HCT116 (cell line): ENCODE data around the gene CYP4F11. TPM values are rescaled to one million over a fixed set of nuclear protein-coding genes. Genes with fewer than 3 reads are reported as not detected.
A peak's percentile ranks its signal among the peaks of the same experiment; 100 is the strongest.

Experiments
- ATAC-seq: fragments of 200-7000 bp; cut with Tn5 transposase; 2 replicates; pipeline ENCODE4 v1.9.1; 2020; ENCODE audit warnings: mild to moderate bottlenecking, moderate library complexity
- BruUV-seq: library from RNA; stranded (reverse); fragments of 400-500 nt; replicated peaks from 2 replicates; lab custom pipeline; 2021; lab: Mats Ljungman, UMichigan
- CTCF ChIA-PET: fragments of 300-600 bp; sonication (Branson Sonifier 250); formaldehyde crosslinking; loops from one replicate; lab custom pipeline; 2021; ENCODE audit warnings: antibody characterized with exemption; lab: Charles Lee
- POLR2A ChIA-PET: fragments of 300-600, 350-600 bp; sonication (Branson Sonifier 250); formaldehyde crosslinking; loops from one replicate; lab custom pipeline; 2021; ENCODE audit warnings: antibody characterized with exemption; lab: Charles Lee
- RAD21 ChIA-PET, 2 experiments: fragments of 300-600 bp; sonication (Branson Sonifier 250); formaldehyde crosslinking; loops; one replicate each; lab custom pipeline; 2023; ENCODE audit warnings: low total read pairs in 2 of 2; ENCODE audit not compliant: uncharacterized antibody in 2 of 2, unreplicated experiment in 2 of 2, low non-redundant PET in 1 of 2; lab: Charles Lee
- DNase-seq: peaks from one replicate; pipeline ENCODE4 v3.0.0-alpha.2; 2010; ENCODE audit warnings: low read depth, low spot score
- H2AFZ ChIP-seq: fragments of 200-600 bp; shearing (Covaris generic), sonication (generic); 2 replicates; pipeline ENCODE4 v1.6.1; 2017; ENCODE audit warnings: low read depth, mixed run types, mixed read lengths, antibody characterized with exemption, low read length; ENCODE audit not compliant: poor library complexity, severe bottlenecking
- H3K27ac ChIP-seq: 2 replicates; pipeline ENCODE4 v1.5.1; 2012; ENCODE audit warnings: low read depth, low read length
- H3K27me3 ChIP-seq: fragments of 200-600 bp; sonication (generic); 2 replicates; pipeline ENCODE4 v1.6.1; 2016; ENCODE audit warnings: mixed run types, low read length, mixed read lengths; ENCODE audit not compliant: insufficient read depth
- H3K36me3 ChIP-seq, 2 experiments: fragments of 200-500 bp in 1 of 2; fragments of 200-600 bp in 1 of 2; sonication (Bioruptor generic) in 1 of 2; sonication (generic) in 1 of 2; 2 replicates each; pipeline versions ENCODE4 v1.5.1 to v1.6.1; 2014 to 2016; ENCODE audit warnings: low read length in 2 of 2, inconsistent platforms in 1 of 2, mixed read lengths in 1 of 2, mixed run types in 1 of 2; ENCODE audit not compliant: insufficient read depth in 2 of 2, control insufficient read depth in 1 of 2
- H3K4me1 ChIP-seq, 2 experiments: fragments of 200-600 bp in 1 of 2; sonication (generic) in 1 of 2; 2 replicates each; pipeline versions ENCODE4 v1.5.1 to v1.6.1; 2012 to 2017; ENCODE audit warnings: low read length in 2 of 2, inconsistent platforms in 1 of 2, mild to moderate bottlenecking in 1 of 2, mixed read lengths in 1 of 2, mixed run types in 1 of 2, moderate library complexity in 1 of 2; ENCODE audit not compliant: insufficient read depth in 2 of 2, control insufficient read depth in 1 of 2
- H3K4me2 ChIP-seq: fragments of 200-600 bp; sonication (generic); 2 replicates; pipeline ENCODE4 v1.6.1; 2017; ENCODE audit warnings: mixed run types, low read length, mixed read lengths
- H3K4me3 ChIP-seq, 2 experiments: fragments of 200-600 bp in 1 of 2; sonication (generic) in 1 of 2; replicated peaks in 1 of 2; 2 replicates each; pipeline ENCODE4 v1.5.1; 2011 to 2016; ENCODE audit warnings: low read length in 2 of 2, control low read depth in 1 of 2, low read depth in 1 of 2, mild to moderate bottlenecking in 1 of 2, mixed read lengths in 1 of 2, mixed run types in 1 of 2
- H3K79me2 ChIP-seq: fragments of 200-600 bp; sonication (generic); 2 replicates; pipeline ENCODE4 v1.6.1; 2017; ENCODE audit warnings: mild to moderate bottlenecking, mixed run types, low read length, moderate library complexity, mixed read lengths; ENCODE audit not compliant: insufficient read depth
- H3K9ac ChIP-seq: fragments of 200-600 bp; sonication (generic); 2 replicates; pipeline ENCODE4 v1.6.1; 2016; ENCODE audit warnings: low read length, mixed read lengths
- H3K9me2 ChIP-seq: fragments of 200-600 bp; sonication (generic), shearing (Covaris generic); 2 replicates; pipeline ENCODE4 v1.6.1; 2017; ENCODE audit warnings: mixed run types, mild to moderate bottlenecking, moderate library complexity; ENCODE audit not compliant: insufficient read depth
- H3K9me3 ChIP-seq, 2 experiments: fragments of 200-500 bp in 1 of 2; fragments of 200-600 bp in 1 of 2; sonication (Bioruptor generic) in 1 of 2; sonication (generic) in 1 of 2; 2 replicates each; pipeline ENCODE4 v1.6.1; 2014 to 2017; ENCODE audit warnings: low read length in 2 of 2, mixed read lengths in 2 of 2, inconsistent platforms in 1 of 2, low read depth in 1 of 2, mild to moderate bottlenecking in 1 of 2, mixed run types in 1 of 2, moderate library complexity in 1 of 2; ENCODE audit not compliant: control insufficient read depth in 1 of 2, insufficient read depth in 1 of 2
- H4K20me1 ChIP-seq: fragments of 200-600 bp; sonication (generic), shearing (Covaris generic); 2 replicates; pipeline ENCODE4 v1.6.1; 2017; ENCODE audit warnings: mixed run types, mild to moderate bottlenecking, moderate library complexity; ENCODE audit not compliant: insufficient read depth
- CBX3 ChIP-seq: IDR thresholded peaks from 2 replicates; pipeline ENCODE4 v1.6.1; 2012; ENCODE audit warnings: low read depth
- CEBPB ChIP-seq: IDR thresholded peaks from 2 replicates; pipeline ENCODE4 v1.6.1; 2012; ENCODE audit warnings: low read depth
- EGR1 ChIP-seq: IDR thresholded peaks from 2 replicates; pipeline ENCODE4 v1.6.1; 2012; ENCODE audit warnings: low read depth
- ELF1 ChIP-seq: IDR thresholded peaks from 2 replicates; pipeline ENCODE4 v1.6.1; 2012; ENCODE audit warnings: low read depth, borderline replicate concordance
- EZH2 ChIP-seq: fragments of 200-600 bp; sonication (generic); IDR thresholded peaks from 2 replicates; pipeline ENCODE4 v1.6.1; 2017; ENCODE audit warnings: antibody characterized with exemption, mixed run types
- FOSL1 ChIP-seq: IDR thresholded peaks from 2 replicates; pipeline ENCODE4 v1.6.1; 2012; ENCODE audit warnings: low read depth
- JUND ChIP-seq: IDR thresholded peaks from 2 replicates; pipeline ENCODE4 v1.6.1; 2012
- POLR2A ChIP-seq: IDR thresholded peaks from 2 replicates; pipeline ENCODE4 v1.7.0; 2011; ENCODE audit warnings: borderline replicate concordance; ENCODE audit not compliant: insufficient read depth, insufficient read length; ENCODE audit errors: extremely low read depth
- POLR2AphosphoS5 ChIP-seq: IDR thresholded peaks from 2 replicates; pipeline ENCODE4 v1.6.1; 2011; ENCODE audit warnings: mild to moderate bottlenecking, low read depth, low read length, moderate library complexity
- RAD21 ChIP-seq: IDR thresholded peaks from 2 replicates; pipeline ENCODE4 v1.6.1; 2012; ENCODE audit warnings: low read depth, mild to moderate bottlenecking
- SIN3A ChIP-seq: IDR thresholded peaks from 2 replicates; pipeline ENCODE4 v1.6.1; 2012; ENCODE audit warnings: low read depth
- SP1 ChIP-seq: IDR thresholded peaks from 2 replicates; pipeline ENCODE4 v1.6.1; 2012; ENCODE audit warnings: low read depth
- SRF ChIP-seq: IDR thresholded peaks from 2 replicates; pipeline ENCODE4 v1.6.1; 2012; ENCODE audit warnings: low read depth
- TCF7L2 ChIP-seq: IDR thresholded peaks from 2 replicates; pipeline ENCODE4 v1.7.0; 2011; ENCODE audit warnings: borderline replicate concordance, inconsistent platforms; ENCODE audit not compliant: insufficient read depth, insufficient read length; ENCODE audit errors: extremely low read depth
- YY1 ChIP-seq: IDR thresholded peaks from 2 replicates; pipeline ENCODE4 v1.6.1; 2011; ENCODE audit warnings: low read length, low read depth, moderate library complexity, mild to moderate bottlenecking; ENCODE audit not compliant: insufficient replicate concordance; ENCODE audit errors: extremely low read depth
- ZFX ChIP-seq: fragments of 450-650 bp; IDR thresholded peaks from 2 replicates; pipeline ENCODE4 v1.6.1; 2017
- ZNF274 ChIP-seq: fragments of 200-500 bp; sonication (Bioruptor generic); IDR thresholded peaks from 2 replicates; pipeline ENCODE4 v1.6.1; 2014; ENCODE audit warnings: mild to moderate bottlenecking, low read depth, low read length, inconsistent platforms
- intact Hi-C: fragments of 100-400 bp; cut with micrococcal nuclease; formaldehyde crosslinking; loops from 2 replicates; pipeline ENCODE4 v1.10.0; 2022
- total RNA-seq: library from RNA; stranded (reverse); gene quantifications from one replicate; pipeline ENCODE4 v1.2.1, GENCODE V29; 2021; ENCODE audit not compliant: unreplicated experiment
- TF ChIP-seq, protein P1 (sequence below): IDR thresholded peaks from 2 replicates; pipeline ENCODE4 v1.6.1; 2012; ENCODE audit warnings: low read depth
- TF ChIP-seq, protein P2 (sequence below): IDR thresholded peaks from 2 replicates; pipeline ENCODE4 v1.6.1; 2012
- TF ChIP-seq, protein P3 (sequence below): IDR thresholded peaks from 2 replicates; pipeline ENCODE4 v1.6.1; 2011; ENCODE audit warnings: mild to moderate bottlenecking, low read length, moderate library complexity; ENCODE audit not compliant: insufficient replicate concordance; ENCODE audit errors: extremely low read depth
- TF ChIP-seq, protein P4 (sequence below), 3 experiments: fragments of 200-600 bp in 1 of 3; sonication (generic) in 1 of 3; IDR thresholded peaks in 2 of 3; conservative IDR thresholded peaks in 1 of 3; 2 replicates each; pipeline ENCODE4 v1.5.1; 2012 to 2017; ENCODE audit warnings: low read depth in 2 of 3, low read length in 2 of 3, antibody characterized with exemption in 1 of 3, borderline replicate concordance in 1 of 3, control low read depth in 1 of 3, mild to moderate bottlenecking in 1 of 3, mixed read lengths in 1 of 3, mixed run types in 1 of 3, moderate library complexity in 1 of 3; ENCODE audit not compliant: insufficient read depth in 1 of 3

Gene CYP4F11
- total RNA-seq, 1 experiment from 2014 or later: 17.9 TPM

DNA sequence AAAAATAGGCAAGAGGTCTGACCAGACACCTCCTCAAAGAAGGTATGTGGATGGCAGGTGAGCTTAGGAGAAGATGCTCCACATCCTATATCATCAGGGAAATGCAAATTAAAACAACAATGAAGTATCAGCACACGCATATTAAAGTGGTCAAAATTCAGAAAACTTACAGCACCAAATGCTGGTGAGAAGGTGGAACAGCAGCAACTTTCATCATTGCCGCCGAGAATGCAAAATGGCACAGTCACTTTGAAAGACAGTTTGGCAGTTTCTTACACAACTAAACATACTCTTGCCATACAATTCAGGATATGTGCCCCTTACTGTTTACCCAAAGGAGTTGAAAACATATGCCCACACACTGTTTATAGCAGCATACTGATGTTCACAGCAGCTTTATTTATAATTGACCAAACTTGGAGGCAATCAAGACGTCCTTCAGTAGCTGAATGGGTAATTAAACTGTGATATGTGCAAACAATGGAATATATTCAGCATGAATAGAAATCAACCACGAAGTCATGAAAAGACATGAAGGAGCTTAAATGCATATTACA, 37.0 kb upstream of the CYP4F11 start:
- CTCF ChIA-PET: no interaction called here
- ATAC-seq (no peak; the same call in 1 of the 2 replicates), DNase-seq (peak; percentile 3)
- RAD21 ChIA-PET: no interaction called here
- Histone ChIP-seq H3K9me2 (no peaks in the 10 kb centered on the region), H3K36me3 (no peaks in the 10 kb centered on the region), H3K4me1 (no peaks in the 10 kb centered on the region), H3K4me3 (no peak overlapping the region), H3K4me2 (no peak overlapping the region), H2AFZ (peak overlapping the region; percentile 68), H3K27me3 (peaks cover 8% of the 10 kb centered on the region; the same call in 1 of the 2 replicates), H3K9ac (no peak overlapping the region), H3K9me3 (no peaks in the 10 kb centered on the region), H3K27ac (no peak overlapping the region), H3K79me2 (no peaks in the 10 kb centered on the region), H4K20me1 (no peaks in the 10 kb centered on the region)
- POLR2A ChIA-PET: no interaction called here
- no peak for TF ChIP-seq SRF
- TF ChIP-seq EZH2: no peak
- TF ChIP-seq, protein P1, sequence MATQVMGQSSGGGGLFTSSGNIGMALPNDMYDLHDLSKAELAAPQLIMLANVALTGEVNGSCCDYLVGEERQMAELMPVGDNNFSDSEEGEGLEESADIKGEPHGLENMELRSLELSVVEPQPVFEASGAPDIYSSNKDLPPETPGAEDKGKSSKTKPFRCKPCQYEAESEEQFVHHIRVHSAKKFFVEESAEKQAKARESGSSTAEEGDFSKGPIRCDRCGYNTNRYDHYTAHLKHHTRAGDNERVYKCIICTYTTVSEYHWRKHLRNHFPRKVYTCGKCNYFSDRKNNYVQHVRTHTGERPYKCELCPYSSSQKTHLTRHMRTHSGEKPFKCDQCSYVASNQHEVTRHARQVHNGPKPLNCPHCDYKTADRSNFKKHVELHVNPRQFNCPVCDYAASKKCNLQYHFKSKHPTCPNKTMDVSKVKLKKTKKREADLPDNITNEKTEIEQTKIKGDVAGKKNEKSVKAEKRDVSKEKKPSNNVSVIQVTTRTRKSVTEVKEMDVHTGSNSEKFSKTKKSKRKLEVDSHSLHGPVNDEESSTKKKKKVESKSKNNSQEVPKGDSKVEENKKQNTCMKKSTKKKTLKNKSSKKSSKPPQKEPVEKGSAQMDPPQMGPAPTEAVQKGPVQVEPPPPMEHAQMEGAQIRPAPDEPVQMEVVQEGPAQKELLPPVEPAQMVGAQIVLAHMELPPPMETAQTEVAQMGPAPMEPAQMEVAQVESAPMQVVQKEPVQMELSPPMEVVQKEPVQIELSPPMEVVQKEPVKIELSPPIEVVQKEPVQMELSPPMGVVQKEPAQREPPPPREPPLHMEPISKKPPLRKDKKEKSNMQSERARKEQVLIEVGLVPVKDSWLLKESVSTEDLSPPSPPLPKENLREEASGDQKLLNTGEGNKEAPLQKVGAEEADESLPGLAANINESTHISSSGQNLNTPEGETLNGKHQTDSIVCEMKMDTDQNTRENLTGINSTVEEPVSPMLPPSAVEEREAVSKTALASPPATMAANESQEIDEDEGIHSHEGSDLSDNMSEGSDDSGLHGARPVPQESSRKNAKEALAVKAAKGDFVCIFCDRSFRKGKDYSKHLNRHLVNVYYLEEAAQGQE: no peak
- TF ChIP-seq CBX3: no peak
- TF ChIP-seq POLR2AphosphoS5: no peak
- no peak for TF ChIP-seq FOSL1
- TF ChIP-seq RAD21: peak; percentile 45; the same call in 1 of the 2 replicates
- TF ChIP-seq CEBPB: no peak
- TF ChIP-seq TCF7L2: peak; percentile 80
- TF ChIP-seq EGR1: no peak
- no peak for TF ChIP-seq ELF1
- TF ChIP-seq, protein P2, sequence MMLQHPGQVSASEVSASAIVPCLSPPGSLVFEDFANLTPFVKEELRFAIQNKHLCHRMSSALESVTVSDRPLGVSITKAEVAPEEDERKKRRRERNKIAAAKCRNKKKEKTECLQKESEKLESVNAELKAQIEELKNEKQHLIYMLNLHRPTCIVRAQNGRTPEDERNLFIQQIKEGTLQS: no peak
- TF ChIP-seq ZNF274: no peak
- no peak for TF ChIP-seq JUND
- TF ChIP-seq SIN3A: no peak
- TF ChIP-seq ZFX: no peak
- TF ChIP-seq, protein P3, sequence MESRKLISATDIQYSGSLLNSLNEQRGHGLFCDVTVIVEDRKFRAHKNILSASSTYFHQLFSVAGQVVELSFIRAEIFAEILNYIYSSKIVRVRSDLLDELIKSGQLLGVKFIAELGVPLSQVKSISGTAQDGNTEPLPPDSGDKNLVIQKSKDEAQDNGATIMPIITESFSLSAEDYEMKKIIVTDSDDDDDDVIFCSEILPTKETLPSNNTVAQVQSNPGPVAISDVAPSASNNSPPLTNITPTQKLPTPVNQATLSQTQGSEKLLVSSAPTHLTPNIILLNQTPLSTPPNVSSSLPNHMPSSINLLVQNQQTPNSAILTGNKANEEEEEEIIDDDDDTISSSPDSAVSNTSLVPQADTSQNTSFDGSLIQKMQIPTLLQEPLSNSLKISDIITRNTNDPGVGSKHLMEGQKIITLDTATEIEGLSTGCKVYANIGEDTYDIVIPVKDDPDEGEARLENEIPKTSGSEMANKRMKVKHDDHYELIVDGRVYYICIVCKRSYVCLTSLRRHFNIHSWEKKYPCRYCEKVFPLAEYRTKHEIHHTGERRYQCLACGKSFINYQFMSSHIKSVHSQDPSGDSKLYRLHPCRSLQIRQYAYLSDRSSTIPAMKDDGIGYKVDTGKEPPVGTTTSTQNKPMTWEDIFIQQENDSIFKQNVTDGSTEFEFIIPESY: no peak
- TF ChIP-seq POLR2A: no peak
- TF ChIP-seq, protein P4, sequence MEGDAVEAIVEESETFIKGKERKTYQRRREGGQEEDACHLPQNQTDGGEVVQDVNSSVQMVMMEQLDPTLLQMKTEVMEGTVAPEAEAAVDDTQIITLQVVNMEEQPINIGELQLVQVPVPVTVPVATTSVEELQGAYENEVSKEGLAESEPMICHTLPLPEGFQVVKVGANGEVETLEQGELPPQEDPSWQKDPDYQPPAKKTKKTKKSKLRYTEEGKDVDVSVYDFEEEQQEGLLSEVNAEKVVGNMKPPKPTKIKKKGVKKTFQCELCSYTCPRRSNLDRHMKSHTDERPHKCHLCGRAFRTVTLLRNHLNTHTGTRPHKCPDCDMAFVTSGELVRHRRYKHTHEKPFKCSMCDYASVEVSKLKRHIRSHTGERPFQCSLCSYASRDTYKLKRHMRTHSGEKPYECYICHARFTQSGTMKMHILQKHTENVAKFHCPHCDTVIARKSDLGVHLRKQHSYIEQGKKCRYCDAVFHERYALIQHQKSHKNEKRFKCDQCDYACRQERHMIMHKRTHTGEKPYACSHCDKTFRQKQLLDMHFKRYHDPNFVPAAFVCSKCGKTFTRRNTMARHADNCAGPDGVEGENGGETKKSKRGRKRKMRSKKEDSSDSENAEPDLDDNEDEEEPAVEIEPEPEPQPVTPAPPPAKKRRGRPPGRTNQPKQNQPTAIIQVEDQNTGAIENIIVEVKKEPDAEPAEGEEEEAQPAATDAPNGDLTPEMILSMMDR (IDR thresholded peaks at IDR 0.05 in 2 of 3, conservative IDR thresholded peaks at IDR 0.05 in 1 of 3; ENCODE audit: borderline replicate concordance in 1 of 3, insufficient read depth in 1 of 3, low read depth in 2 of 3, low read length in 2 of 3): peak in 2 of 3 experiments; percentile 39 to 40; a peak in 2 of 6 replicates
- no peak for TF ChIP-seq SP1
- TF ChIP-seq YY1: no peak
- no TSS peak for BruUV-seq
- intact Hi-C loops: no loop called here
